BJ (cell line): ENCODE measurements around the gene ITCH. TPM values are rescaled to one million over a fixed set of nuclear protein-coding genes. Genes with fewer than 3 reads are reported as not detected.
A peak's percentile ranks its signal among the peaks of the same experiment; 100 is the strongest.

Experiments
- CTCF ChIA-PET: fragments of 350-600 bp; formaldehyde crosslinking; extraction: SDS; loops from one replicate; lab custom pipeline; 2021; ENCODE audit warnings: antibody characterized with exemption, inconsistent platforms; lab: Yijun Ruan, JAX
- POLR2A ChIA-PET: fragments of 300-600 bp; sonication (Branson Sonifier 250); formaldehyde crosslinking; extraction: SDS; loops from one replicate; lab custom pipeline; 2021; ENCODE audit warnings: antibody characterized with exemption; lab: Charles Lee
- DNase-seq: peaks from one replicate; pipeline ENCODE4 v3.0.0-alpha.2; 2011; ENCODE audit warnings: low read depth
- H3K27me3 ChIP-seq: 2 replicates; pipeline ENCODE4 v1.6.0; 2011; ENCODE audit warnings: low read length; ENCODE audit not compliant: control insufficient read depth, insufficient read depth
- H3K36me3 ChIP-seq: 2 replicates; pipeline ENCODE4 v1.5.1; 2011; ENCODE audit warnings: low read length; ENCODE audit not compliant: control insufficient read depth, insufficient read depth
- H3K4me3 ChIP-seq: 2 replicates; pipeline ENCODE4 v1.5.1; 2011; ENCODE audit warnings: low read depth, mild to moderate bottlenecking, control low read depth, low read length
- CTCF ChIP-seq: IDR thresholded peaks from 2 replicates; pipeline ENCODE4 v1.5.1; 2011; ENCODE audit warnings: low read depth, mild to moderate bottlenecking, control low read depth, inconsistent platforms, low read length, moderate library complexity; ENCODE audit not compliant: insufficient read depth
- polyA plus RNA-seq: library from polyadenylated mRNA; depleted of rRNA; stranded (reverse); fragments of >200 nt; gene quantifications from 2 replicates; pipeline ENCODE4 v1.2.3, GENCODE V29; 2011

Gene ITCH
- polyA plus RNA-seq, 1 experiment: 7.8 TPM

- POLR2A ChIA-PET: no interaction called here
- no peak for DNase-seq
- Histone ChIP-seq H3K36me3 (peaks cover 12% of the 10 kb centered on the region), H3K27me3 (no peaks in the 10 kb centered on the region), H3K4me3 (no peak overlapping the region)
- CTCF ChIA-PET: interaction anchor here (0.7 to 5.0 kb wide), 4 partner anchors 10 to 334 kb away, joined by 4 to 52 read pairs (median 16); no protein-coding TSS in a partner anchor
- TF ChIP-seq CTCF: no peak
Observed at GRCh38 chr20:34524426-34524825, 161.4 kb downstream of the ITCH start.

- no peak overlapping the region for H3K4me3 ChIP-seq
- H3K27me3 ChIP-seq: no peaks in the 10 kb centered on the region
- no peak for TF ChIP-seq CTCF
- peaks cover 15% of the 10 kb centered on the region for H3K36me3 ChIP-seq
- POLR2A ChIA-PET: interaction anchor here (0.5 to 0.7 kb wide), 2 partner anchors 64 to 162 kb away, joined by 3 to 5 read pairs; partner anchors contain the start of gene ITCH
- DNase-seq: no peak
- CTCF ChIA-PET: interaction anchor here (3.5 to 5.0 kb wide), 2 partner anchors 14 to 212 kb away, joined by 23 to 52 read pairs; no protein-coding TSS in a partner anchor
Observed at GRCh38 chr20:34525342-34525708, 162.3 kb downstream of the ITCH start.

DNA sequence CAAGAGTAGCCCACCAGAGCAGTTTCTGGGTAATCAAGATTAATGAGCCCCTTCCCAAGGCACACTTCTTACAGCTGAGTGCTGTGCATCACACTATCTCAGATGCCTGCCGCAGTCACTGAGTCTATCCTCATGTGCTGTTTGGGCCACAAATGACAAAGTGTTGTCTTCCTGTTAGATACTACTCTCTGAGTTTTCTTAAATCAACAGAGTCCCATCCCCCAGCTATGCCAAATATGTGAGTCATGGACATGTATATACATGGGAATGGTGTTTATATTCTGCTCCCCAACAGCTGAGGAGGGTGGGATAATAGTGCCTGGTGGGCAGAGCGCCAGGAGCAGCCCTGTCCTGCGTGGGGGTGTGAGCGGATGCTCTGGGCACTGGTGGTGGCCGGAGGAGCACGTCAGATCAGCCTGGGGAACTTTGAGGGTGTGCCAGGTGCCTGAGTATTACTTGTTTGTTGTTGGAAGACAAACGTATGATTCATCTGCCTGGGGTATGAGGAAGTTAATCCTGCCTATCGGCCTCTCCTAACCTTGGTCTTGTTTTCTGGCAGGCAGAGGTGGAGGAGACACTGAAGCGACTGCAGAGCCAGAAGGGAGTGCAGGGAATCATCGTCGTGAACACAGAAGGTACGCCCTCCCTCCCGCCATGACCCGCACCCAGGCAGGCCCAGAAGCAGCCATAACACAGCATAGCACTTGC, 162.8 kb downstream of the ITCH start:
- ChIA-PET POLR2A (interaction anchor here (0.5 to 0.7 kb wide), 2 partner anchors 64 to 163 kb away, joined by 3 to 5 read pairs; partner anchors contain the start of gene ITCH), CTCF (interaction anchor here (3.5 to 5.0 kb wide), 2 partner anchors 14 to 213 kb away, joined by 23 to 52 read pairs; no protein-coding TSS in a partner anchor)
- peak; percentile 99 for DNase-seq
- Histone ChIP-seq H3K4me3 (no peak overlapping the region), H3K36me3 (peaks cover 16% of the 10 kb centered on the region), H3K27me3 (no peaks in the 10 kb centered on the region)
- TF ChIP-seq CTCF: no peak

DNA sequence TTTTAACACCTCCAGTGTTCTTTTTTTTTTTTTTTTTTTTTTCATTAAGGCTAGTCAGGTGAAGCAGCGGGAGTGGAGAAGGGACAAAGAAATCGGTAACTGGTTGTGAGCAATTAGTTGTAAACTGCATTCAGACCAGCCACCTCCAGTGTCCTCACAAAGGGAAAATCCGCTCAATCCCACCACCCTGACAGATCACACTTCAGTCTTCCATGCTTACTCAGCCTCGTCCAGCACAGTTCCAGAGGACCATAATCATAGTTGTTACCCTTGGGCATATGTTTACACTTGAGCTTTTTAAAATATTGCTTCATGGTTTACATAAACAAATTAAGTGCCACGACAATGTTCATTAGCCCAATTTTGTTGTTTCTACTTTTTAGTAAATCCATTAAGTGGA, 163.4 kb downstream of the ITCH start:
- Histone ChIP-seq H3K36me3 (peaks cover 16% of the 10 kb centered on the region), H3K27me3 (no peaks in the 10 kb centered on the region), H3K4me3 (no peak overlapping the region)
- DNase-seq: no peak
- no peak for TF ChIP-seq CTCF
- ChIA-PET CTCF (interaction anchor here (0.9 to 3.5 kb wide), 2 partner anchors 13 to 344 kb away, joined by 3 to 23 read pairs; no protein-coding TSS in a partner anchor), POLR2A (no interaction called here)

GRCh38 chr20:34527016-34527415, 163.9 kb downstream of the ITCH start:
- ChIA-PET POLR2A (no interaction called here), CTCF (interaction anchor here (0.9 to 3.5 kb wide), 3 partner anchors 12 to 344 kb away, joined by 3 to 23 read pairs (median 5); no protein-coding TSS in a partner anchor)
- H3K36me3 ChIP-seq: peaks cover 22% of the 10 kb centered on the region
- no peak for TF ChIP-seq CTCF
- no peak for DNase-seq
- H3K4me3 ChIP-seq: no peak overlapping the region
- no peaks in the 10 kb centered on the region for H3K27me3 ChIP-seq
